Mucosa of descending colon (tissue), 3 donors: Measurements from ENCODE around the gene PLEKHH2. TPM values are rescaled to one million over a fixed set of nuclear protein-coding genes. Genes with fewer than 3 reads are reported as not detected.

ENCODE experiments used
- ATAC-seq: fragments of 200-7000 bp; cut with Tn5 transposase; one replicate; pipeline ENCODE4 v1.9.1; 2020; ENCODE audit warnings: mild to moderate bottlenecking, moderate library complexity
- DNase-seq, 3 donors: peaks; one replicate each; pipeline ENCODE4 v3.0.0-alpha.2; 2020
- H3K36me3 ChIP-seq: fragments of 200-600 bp; one replicate; pipeline ENCODE4 v1.8.0; 2021; ENCODE audit warnings: low read depth, mild to moderate bottlenecking
- H3K4me1 ChIP-seq: fragments of 200-600 bp; one replicate; pipeline ENCODE4 v1.8.0; 2021; ENCODE audit warnings: low read depth, mild to moderate bottlenecking
- H3K4me3 ChIP-seq: fragments of 200-600 bp; one replicate; pipeline ENCODE4 v1.8.0; 2021; ENCODE audit warnings: mild to moderate bottlenecking
- H3K9me3 ChIP-seq: fragments of 200-600 bp; one replicate; pipeline ENCODE4 v1.8.0; 2021; ENCODE audit warnings: mild to moderate bottlenecking
- intact Hi-C, 2 donors: fragments of 100-400 bp; cut with DNase I in 1 of 2; cut with micrococcal nuclease in 1 of 2; formaldehyde crosslinking; loops; one replicate each; pipeline versions ENCODE4 v1.11.0 to v1.11.1; 2022; cut with DNase I, micrococcal nuclease
- total RNA-seq, 3 donors: library from RNA; stranded (reverse); fragmentation: NEBNext Ultra II Directional in 2 of 3; extraction: Animal tissue kit (Norgen Biotek cat#: 25700) in 2 of 3; gene quantifications; one replicate each; pipeline versions ENCODE4 v1.2.1 to v1.2.4, GENCODE V29; 2021 to 2023
- TF ChIP-seq, protein P1 (sequence below): fragments of 200-600 bp; IDR thresholded peaks from one replicate; pipeline ENCODE4 v1.8.0; 2022; ENCODE audit warnings: antibody characterized with exemption, mild to moderate bottlenecking
- donor health status: DM: no; HTN: no; CAD: no; lungs with moderate emphysema.
- donor health status: DM: no; HTN: no; CAD: no.
- donor health status: DM: no; HTN: yes; CAD: no.

The PLEKHH2 gene
- total RNA-seq, 3 donors from 2014 or later: 2.6 to 25.6 (median 4.1) TPM

DNA sequence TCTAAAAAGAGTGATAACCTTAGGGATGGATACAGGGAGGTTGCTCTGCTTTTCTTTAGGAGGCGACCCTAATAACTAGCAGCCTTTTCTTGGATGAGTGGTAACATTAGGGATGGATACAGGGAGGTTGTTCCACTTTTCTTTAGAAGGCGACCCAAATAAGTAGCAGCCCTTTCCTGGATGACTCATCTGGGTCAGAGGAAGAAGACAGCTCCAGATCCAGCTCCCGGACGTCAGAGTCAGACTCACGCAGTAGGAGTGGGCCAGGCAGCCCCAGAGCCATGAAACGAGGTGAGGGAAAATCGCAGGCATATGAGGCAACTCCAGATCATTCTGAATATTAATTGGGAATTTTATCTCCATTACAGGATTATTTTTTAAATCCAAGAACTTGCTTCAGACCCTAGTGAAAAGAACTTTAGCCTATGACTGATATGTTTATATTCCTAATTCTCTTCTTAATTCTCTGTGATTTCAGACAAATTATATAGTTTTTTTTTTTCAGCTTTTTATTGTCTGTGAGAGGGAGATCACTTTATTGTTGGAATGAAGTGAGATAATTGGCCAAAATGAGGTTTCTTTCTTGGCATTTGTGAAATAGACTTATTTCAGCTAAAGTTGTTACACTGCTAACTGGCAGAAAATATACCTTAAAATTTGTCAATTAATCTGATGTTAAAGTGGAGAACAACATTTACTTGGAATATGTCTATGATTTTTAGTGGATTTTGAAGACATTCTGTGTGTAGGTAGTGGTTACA lies 70.4 kb downstream of the PLEKHH2 start:
- peak; percentile 39 for ATAC-seq
- H3K36me3 ChIP-seq: no peaks in the 10 kb centered on the region
- no peaks in the 10 kb centered on the region for H3K4me1 ChIP-seq
- H3K9me3 ChIP-seq: no peaks in the 10 kb centered on the region
- no peak overlapping the region for H3K4me3 ChIP-seq
- peak in 1 of 3 donors; percentile 5 for DNase-seq
- TF ChIP-seq, protein P1, sequence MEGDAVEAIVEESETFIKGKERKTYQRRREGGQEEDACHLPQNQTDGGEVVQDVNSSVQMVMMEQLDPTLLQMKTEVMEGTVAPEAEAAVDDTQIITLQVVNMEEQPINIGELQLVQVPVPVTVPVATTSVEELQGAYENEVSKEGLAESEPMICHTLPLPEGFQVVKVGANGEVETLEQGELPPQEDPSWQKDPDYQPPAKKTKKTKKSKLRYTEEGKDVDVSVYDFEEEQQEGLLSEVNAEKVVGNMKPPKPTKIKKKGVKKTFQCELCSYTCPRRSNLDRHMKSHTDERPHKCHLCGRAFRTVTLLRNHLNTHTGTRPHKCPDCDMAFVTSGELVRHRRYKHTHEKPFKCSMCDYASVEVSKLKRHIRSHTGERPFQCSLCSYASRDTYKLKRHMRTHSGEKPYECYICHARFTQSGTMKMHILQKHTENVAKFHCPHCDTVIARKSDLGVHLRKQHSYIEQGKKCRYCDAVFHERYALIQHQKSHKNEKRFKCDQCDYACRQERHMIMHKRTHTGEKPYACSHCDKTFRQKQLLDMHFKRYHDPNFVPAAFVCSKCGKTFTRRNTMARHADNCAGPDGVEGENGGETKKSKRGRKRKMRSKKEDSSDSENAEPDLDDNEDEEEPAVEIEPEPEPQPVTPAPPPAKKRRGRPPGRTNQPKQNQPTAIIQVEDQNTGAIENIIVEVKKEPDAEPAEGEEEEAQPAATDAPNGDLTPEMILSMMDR: no peak
- intact Hi-C loops: no loop called here

GRCh38 chr2:43708178-43708577 lies 71.1 kb downstream of the PLEKHH2 start:
- intact Hi-C loops: no loop called here
- DNase-seq: no peak

DNA sequence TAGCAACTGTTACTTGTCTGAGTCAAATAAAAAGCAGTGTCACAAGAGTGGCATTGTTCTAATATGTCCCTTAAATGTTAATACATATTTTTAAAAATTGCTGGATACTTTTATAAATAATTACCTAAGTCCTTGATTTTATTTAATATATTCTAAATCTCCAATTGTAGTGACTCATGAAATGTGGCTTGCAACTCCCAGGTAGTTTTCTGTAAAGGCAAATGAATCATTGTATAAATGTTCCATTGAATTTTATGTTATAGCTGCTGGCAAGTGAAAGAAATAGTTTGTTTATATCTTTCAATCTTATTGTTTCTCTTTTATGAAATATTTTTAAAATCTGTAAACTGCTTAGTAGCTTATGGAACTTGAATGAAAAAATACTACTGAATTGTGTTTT lies 71.8 kb downstream of the PLEKHH2 start:
- DNase-seq: no peak
- H3K4me1 ChIP-seq: no peaks in the 10 kb centered on the region
- intact Hi-C loops: no loop called here

More at GRCh38 chr2:43708178-43708577, 71.1 kb downstream of the PLEKHH2 start:
- no peak for ATAC-seq
- Histone ChIP-seq H3K4me1 (no peaks in the 10 kb centered on the region), H3K36me3 (no peaks in the 10 kb centered on the region), H3K9me3 (no peaks in the 10 kb centered on the region), H3K4me3 (no peak overlapping the region)
- TF ChIP-seq, protein P1: no peak

GRCh38 chr2:43710866-43711265 lies 73.8 kb downstream of the PLEKHH2 start:
- Histone ChIP-seq H3K36me3 (no peaks in the 10 kb centered on the region), H3K4me3 (no peak overlapping the region), H3K9me3 (no peaks in the 10 kb centered on the region), H3K4me1 (no peaks in the 10 kb centered on the region)
- ATAC-seq: no peak
- intact Hi-C loops: no loop called here
- no peak for DNase-seq
- TF ChIP-seq, protein P1: no peak

More for the DNA sequence above, 71.8 kb downstream of the PLEKHH2 start:
- no peaks in the 10 kb centered on the region for H3K9me3 ChIP-seq
- no peaks in the 10 kb centered on the region for H3K36me3 ChIP-seq
- H3K4me3 ChIP-seq: no peak overlapping the region
- ATAC-seq: no peak
- TF ChIP-seq, protein P1: no peak

DNA sequence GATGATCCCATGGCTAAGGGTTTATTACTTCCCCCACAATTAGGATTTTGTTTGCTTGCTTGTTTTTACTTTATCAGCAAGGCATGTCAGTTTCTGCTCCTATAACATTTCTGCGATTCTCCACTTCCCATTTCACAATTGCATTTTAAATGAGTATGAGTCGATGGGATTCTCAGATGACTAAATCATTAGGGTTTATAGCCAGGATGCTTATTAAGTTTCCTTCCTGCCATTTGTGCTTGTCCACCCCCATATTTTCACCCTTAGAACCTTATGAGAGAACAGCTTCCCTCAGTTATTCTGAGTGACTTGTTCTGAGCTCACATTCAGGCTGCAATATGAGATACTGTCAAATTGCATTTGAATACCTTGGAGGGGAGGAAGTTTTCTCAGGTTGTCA lies 77.1 kb downstream of the PLEKHH2 start:
- no peak for ATAC-seq
- Histone ChIP-seq H3K9me3 (no peaks in the 10 kb centered on the region), H3K4me3 (no peak overlapping the region), H3K36me3 (no peaks in the 10 kb centered on the region), H3K4me1 (no peaks in the 10 kb centered on the region)
- no peak for DNase-seq
- TF ChIP-seq, protein P1: no peak
- intact Hi-C loops: no loop called here
